Stimulated activated CD4-positive, alpha-beta T cell treated with anti-CD3 and anti-CD28 coated beads, Interleukin-4, amount 100 ng/mL, for 4 hours (primary cell): Measurements from ENCODE around the gene RBP5.

Experiments
- DNase-seq, 2 experiments: peaks; one replicate each; pipeline ENCODE4 v3.0.0-alpha.2; 2020

The RBP5 gene

GRCh38 chr12:7099290-7099996 is 29.2 kb downstream of the RBP5 start:
- no peak for DNase-seq

DNA sequence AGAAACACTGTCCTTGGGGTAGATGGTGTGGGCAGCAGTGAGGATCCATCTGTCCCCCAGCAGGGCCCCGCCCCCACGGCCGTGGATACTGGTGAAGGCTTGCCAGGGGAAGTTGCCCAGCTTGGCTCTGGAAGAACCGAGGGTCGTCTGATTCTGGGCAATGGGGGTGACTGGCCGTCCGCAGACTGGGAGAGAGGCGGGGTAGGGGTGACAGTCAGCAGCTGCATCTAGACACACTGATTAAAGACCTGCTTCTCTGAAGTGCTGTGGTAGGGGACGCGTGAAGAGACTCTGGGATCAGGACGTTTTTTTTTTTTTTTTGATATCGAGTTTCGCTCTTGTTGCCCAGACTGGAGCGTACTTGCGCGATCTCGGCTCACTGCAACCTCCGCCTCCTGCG is 31.7 kb downstream of the RBP5 start:
- no peak for DNase-seq

DNA sequence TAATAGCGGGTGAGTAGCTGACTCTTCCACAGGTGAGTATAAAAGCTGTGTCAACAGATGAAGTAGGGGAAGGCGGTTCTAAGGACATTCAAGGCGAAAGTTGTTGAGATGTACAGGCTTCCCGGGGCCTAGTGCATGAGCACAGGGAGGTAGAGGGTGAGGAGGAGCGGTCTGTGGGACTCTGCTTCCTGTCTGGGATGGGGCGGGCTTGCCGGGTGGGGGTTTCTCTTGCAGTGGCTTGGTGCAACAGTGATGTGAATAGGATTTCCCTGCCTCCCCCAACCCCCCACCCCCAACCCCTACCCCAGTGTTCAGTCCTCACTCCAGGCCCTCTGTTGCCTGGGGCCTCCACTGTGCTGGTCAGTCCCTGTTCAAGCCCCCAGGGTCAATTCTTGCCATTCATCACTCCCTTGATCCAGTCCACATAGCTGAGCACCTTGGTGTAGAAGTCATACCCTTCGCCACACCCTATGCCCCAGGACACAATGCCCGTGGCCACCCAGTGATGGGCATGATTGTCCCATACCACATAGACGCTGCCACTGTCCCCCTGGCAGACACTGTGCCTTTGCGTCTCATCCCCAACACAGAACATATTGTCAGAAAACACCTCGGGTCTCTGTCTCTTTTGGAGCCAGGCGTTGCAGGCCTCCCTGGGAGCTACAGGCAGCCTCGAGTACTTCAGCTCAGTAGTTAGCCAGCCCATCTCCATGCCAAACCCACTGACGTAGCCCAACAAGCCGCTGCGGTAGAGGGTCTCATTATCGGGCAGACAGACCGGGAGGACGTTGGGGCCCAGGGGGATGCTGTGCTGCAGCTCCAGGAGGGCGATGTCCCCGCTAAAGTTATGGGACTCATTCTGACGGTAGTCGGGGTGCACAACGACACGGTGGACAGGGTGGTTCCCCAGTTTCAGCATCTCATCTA is 32.4 kb downstream of the RBP5 start:
- no peak for DNase-seq

DNA sequence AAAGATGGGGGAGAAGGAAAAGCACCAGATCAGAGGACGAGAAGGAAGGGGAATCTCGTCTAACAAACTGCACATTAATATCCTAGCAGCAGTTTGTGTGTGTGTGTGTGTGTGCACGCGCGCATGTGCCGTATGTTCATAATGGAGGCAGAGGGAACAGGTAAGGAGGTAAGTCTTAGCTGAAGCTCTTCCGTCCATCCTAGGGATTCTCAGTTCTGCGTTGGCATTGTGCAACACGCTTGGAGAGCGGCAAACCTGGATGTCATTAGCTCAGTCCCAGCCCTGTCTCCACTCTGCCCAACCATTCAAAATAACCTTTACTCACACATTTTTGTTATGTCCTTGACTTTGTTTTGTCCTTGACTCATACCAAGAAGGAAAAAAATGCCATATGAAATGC is 34.8 kb downstream of the RBP5 start:
- DNase-seq, result no peak

DNA sequence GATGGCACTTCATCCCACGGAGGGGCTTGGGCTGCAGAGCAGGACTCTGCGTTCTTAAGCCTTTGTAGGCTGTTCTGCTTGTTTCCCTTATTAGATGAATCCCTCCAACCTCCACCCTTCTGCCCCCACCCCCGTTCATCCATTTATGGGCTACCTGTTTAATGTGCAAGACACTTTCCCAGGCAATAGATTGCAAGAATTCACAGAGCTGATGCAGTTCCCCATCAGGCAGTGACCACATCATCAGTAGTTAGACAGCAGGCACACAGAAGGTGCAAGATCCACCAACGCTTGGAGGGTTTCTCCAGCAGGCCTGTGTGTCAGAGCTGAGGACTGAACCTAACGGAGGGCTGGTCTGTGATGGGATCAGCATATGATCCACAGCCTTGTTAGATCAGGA is 35.2 kb downstream of the RBP5 start:
- no peak for DNase-seq

- DNase-seq, result no peak
These were observed 35.7 kb downstream of the RBP5 start for GRCh38 chr12:7092986-7093460.

DNA sequence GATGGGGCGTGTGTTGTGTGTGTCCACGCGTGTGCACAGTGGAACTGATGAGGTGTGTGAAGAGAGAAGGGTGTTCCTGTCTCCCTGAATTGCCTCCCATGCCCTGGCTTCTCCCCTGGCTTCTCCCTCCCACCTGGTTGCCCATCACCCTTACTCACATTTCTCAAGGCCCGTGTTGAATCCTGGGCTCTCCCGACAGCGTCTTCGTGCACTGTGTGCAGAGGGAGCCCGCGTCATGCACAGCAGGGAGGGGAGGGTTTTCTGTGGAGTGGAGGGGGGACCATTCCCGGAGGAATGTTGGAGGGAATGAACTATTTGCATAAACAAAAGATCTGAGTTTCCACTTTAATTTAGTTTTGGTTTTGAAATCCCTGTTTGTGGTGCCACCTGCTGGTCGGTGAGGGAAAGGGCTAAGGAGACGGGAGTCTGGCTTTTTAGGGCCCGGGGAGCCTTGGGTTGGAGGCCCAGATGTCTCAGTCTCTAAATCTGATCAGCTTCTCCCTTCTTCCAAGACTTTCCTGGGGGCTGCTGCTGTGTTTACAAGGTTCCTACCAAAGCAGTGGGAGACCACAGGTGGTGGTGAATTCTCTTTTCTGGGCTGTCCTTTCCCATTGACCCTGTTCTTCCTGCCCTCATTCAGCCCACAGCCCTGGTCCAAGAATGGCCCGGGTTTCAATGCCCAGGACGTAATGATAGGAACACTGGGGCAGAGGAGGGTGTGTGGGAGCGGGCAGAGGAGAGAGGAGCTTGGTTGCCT is 36.3 kb downstream of the RBP5 start, which contains the start of gene C1R:
Gene C1R (minus strand): TSS at position 217 of the 757 bp plus-strand sequence. CDS start 57 bp downstream, at position 160.
- DNase-seq, result peak; percentile 57 to 63

DNA sequence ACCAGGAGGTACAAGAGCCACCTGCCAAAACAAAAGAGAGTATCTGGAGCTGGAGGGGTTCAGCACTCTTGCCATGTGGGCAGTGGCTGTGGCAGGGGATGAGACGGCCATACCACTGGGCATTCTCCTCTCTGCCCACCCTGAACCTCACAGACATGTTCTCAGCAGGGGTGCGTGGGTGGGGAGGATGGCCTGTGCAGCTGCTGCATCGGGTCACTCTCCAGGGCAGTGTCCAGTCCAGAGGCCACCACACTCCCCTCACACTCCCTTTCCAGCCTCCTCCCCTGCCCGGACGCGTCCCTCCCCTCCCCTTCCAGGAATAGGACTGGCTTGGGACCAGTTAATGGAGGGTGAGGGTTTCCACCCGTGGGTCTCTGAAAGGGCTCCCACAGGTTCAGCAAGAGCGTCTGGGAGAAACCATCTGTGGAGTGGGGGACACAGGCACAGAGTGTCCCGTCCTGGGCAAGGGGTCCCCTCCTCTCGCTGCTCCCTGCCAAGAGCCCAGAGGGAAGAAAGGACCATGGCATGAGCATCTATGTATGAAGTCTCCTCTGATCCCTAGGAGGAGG is 36.9 kb downstream of the RBP5 start:
- DNase-seq, result no peak

GRCh38 chr12:7091171-7091570 is 37.5 kb downstream of the RBP5 start:
- no peak for DNase-seq

- DNase-seq, result no peak
These were observed 38.3 kb downstream of the RBP5 start for GRCh38 chr12:7090222-7090998.

- DNase-seq, result no peak
These were observed 39.4 kb downstream of the RBP5 start for GRCh38 chr12:7089196-7089871.

DNA sequence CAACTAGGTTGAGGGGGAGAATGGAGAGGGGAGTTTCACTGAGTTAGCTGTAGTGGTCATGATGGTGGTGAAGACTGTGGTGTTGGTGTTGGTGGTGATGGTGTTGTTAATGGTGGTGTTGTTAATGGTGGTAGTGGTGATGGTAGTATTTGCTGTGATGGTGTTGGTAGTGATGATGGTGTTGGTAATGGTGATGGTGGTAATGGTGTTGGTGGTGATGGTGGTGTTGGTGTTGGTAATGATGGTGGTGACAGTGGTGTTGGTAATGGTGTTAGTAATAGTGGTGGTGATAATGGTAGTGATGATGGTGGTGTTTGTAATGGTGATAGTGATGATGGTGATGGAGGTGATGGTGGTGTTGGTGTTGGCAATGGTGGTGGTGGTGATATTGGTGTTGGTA is 45.6 kb downstream of the RBP5 start:
- DNase-seq, result no peak

DNA sequence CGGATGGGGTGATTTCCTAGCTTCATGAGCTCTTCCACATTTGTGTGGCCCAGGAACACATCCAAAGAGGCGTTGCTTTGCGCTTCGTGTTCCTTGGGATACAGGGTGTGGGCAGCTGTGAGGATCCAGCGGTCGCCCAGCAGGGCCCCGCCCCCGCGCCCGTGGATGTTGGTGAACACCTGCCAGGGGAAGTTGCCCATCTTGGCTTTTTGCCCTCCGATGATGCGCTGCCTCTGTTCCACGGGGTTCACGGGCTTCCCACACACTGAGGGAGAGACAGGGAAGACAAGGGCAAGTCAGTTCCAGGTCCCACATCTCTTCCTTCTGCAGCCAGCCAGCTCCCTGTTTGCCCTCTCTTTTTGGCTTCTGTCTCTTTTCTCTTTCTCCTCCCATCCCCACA is 47.7 kb downstream of the RBP5 start:
- DNase-seq, result no peak

- no peak for DNase-seq
These were observed 48.9 kb downstream of the RBP5 start for GRCh38 chr12:7079826-7080125.

GRCh38 chr12:7078163-7078562 is 50.5 kb downstream of the RBP5 start:
- no peak for DNase-seq

GRCh38 chr12:7076493-7076892 is 52.2 kb downstream of the RBP5 start:
- DNase-seq, result no peak

DNA sequence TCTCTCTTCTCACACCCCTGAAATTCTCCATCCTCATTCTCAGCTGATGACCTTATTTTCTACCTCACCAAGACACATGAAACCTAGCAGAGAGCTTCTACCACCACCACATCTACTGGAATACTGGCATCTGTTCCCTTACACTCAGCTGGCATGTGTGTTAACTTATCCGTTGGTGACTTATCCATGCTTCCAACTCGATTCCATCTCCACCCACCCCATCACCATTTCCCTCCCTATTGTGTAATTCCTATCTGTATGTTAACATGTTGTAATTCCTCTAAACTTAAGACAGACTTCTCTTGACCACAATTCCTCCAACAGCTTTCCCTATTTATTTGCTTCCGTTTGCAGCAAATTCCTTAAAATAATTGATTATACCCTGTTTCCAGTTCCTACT is 52.8 kb downstream of the RBP5 start:
- DNase-seq, result no peak

GRCh38 chr12:7075518-7075917 is 53.2 kb downstream of the RBP5 start:
- no peak for DNase-seq

- no peak for DNase-seq
These were observed 54.7 kb downstream of the RBP5 start for GRCh38 chr12:7073946-7074345.
